Measurements from ENCODE around the gene NME8.

NME8 gene

DNA sequence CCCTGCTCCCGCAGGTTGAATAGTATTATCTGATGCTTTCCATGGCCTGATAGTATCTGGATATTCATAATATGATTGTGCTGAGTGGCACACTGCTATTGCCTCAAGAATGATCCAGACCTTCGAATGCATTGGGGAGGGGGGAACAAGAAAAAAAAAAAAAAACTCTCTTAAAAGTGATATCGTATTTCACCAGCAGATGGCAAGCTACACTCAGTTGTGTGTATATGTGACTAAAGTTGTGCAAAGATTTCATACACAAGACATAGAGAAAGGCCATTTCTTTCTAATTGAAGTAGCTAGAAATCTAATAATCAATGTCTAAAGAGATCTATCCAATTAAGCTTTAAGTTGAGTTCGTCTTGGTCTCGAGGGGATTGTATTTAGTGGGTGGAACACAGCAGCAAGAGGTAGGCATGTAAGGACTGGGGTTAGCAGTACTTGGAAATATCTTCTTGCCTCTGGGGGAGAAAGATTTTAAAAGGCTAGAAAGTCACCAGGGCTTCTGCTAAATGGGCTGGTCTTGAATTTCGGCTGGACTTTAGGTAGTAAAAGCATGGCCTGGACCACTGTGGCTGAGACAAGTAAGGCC lies 52.9 kb downstream of the NME8 start:
- DNase-seq = no peak

DNA sequence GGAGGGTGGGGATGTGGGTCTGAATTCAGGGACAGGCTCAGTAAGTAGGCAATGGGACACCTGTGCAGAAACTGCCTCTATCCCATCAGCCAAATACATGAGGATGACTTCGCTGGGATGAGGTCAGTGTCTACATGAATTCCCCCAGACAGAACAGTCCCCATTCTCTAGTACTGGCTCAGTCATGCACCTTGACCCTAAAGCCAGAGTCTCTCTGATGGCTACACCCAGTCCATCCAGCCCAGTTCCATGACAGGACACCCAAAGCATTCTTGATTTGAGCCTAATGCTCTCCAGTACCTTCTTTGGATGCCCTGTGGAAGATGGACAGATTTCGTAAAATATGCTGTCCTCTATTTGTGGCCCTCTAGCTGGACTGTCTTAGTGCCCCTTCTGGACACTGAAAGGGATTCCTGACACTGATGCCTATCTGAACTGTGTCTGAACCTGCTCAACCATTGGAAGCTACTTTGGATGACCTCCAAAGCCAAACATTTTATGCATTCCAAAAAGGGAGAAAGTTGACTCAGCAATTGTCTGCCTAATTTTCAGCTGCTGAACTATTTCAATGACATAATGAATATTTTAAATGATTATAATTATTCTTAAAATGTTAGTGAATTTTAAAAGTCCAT lies 53.6 kb downstream of the NME8 start:
- no peak for DNase-seq

DNA sequence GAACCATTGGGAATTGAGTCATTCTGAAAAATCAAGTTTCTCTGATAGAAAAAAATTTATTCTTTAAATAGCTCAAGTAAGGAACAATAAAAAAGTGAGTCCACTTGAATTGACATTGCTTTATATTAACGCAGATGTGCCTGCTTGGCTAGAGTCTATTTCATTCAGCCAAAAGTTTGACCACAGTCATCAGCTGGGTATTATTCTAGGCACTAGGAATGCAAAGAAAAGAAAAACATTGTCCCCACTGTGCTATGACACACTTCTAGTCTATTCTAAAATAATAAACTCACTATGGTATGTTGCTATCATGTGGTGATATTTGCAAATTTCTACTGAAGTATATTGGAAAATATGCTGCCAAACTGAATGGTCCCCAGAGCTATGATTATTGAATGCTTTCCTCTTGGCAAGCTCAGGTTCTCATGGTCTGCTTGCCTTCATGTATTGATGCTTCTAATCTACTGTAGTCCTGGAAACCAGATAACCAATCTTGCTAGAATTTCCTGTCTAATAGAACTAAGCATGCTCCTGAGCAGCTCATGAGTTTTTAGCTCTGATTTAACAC lies 59.9 kb downstream of the NME8 start:
- DNase-seq = no peak

DNA sequence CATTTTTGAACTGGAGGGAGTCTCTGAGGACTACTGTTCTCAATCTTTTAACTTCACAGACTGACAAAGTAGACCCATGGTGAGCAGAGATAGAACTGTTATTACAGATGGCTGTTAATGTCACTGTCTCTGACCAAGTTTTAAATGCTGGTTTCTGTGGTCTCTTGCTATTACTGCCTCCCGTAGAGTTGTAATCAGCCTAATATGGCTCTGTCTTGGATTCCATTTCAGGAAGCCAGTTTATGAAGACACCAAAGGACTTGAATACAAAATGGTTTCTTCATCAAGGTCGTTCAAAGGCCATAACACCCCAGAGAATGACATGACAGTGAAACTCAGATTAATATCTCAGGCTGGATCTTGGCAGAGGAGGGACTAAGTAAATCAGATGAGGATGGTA lies 64.4 kb downstream of the NME8 start:
- DNase-seq = no peak

DNA sequence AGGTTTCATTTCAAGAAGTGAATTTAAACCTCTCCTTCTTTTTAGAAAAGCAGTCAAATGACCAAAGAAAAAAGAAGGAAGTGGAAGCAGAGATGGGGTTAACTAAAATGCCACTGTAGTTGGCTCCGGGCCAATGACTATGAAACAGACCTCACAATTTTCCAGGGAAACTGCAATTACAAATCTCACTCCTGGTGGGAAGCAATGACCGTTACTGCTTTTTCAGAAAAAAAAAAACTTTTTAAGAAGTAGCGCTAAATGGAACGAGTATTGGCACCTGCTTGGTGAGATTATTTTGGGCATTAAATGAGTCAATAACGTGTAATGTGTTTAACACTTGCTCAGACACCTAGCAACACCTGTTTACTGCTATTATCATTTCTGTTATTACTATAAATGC lies 67.0 kb downstream of the NME8 start:
- DNase-seq = no peak

DNA sequence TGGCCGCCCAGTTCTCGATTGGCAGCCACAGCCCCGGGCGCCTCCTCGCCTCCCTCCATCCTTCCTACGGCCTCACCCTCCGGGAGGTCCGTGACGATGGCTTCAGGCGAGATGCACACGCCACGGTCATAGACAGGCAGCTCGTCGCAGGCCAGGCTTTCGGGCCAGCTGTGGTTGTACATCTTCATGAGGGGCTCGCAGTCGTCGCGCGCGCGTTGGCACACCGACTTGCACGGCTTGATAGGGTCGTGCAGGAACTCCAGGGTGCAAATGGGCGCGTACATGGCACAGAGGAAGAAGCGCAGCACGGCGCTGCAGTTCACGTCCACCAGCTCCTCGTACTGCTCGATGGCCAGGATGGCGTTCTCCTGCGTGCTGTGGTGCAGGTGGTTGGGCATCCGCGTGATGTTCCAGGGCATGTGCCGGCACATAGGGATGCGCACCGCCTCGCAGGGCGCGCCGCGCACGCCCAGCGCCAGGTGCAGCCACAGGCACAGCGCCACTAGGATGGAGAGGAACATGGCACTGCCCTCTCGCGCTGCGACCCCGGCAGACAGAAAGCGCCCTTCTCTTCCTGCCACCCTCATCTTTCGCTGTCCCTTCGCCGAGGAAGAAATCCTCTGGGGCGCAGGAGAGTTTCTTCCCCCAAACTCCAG lies 67.7 kb downstream of the NME8 start:
- DNase-seq = peak; percentile 53

DNA sequence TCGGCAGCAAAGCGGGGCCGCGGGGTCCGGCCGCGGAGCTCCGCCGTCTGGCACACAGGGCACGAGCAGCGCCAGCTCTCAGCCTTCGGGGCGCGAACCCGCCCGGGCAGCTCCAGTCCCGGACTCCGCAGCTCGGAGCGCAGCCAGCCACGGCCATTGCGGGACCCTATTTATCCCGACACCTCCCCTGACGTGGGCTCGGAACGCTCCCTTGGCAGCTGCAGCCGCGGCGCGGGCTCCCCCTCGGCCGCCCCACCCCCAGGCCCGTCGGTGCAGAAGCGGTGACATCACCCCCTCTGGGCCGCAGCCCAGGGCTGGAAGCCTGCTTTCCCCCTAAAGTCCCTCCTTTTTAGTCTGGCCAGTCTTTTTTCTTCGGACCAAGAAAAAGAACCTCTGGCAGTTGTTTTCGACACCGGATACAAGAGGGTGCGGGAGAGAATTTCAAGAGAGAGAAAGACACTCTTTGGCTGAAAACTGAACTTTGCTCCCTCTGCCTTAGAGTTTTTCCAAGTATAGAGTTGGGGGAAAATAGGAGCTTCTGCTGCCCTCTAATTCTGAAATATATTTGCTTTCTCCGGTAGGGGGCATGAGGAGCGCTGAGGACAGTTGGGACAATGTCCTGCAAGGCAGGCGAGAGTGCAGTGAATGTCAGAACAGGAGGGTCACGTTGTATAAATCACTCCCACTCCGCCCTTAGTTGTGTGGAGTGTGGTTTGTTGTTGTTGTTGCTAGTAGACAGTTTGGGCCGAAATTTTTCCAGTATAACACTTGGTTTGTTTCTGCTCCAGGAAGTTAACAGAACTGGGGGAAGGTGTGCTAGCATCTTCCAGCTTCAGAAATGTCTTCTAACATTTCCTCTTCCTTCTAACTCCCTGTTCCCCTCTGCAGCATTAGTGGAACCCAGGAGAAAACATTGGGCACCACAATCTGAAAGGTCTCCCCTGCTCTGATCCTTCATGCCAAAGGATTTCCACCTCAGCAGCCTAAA lies 68.6 kb downstream of the NME8 start, which contains the start of gene SFRP4:
TSS of gene SFRP4 (minus strand) at position 145 of the 988 bp plus-strand sequence. CDS start 280 bp downstream, outside the sequence.
- peak; percentile 52 for DNase-seq

DNA sequence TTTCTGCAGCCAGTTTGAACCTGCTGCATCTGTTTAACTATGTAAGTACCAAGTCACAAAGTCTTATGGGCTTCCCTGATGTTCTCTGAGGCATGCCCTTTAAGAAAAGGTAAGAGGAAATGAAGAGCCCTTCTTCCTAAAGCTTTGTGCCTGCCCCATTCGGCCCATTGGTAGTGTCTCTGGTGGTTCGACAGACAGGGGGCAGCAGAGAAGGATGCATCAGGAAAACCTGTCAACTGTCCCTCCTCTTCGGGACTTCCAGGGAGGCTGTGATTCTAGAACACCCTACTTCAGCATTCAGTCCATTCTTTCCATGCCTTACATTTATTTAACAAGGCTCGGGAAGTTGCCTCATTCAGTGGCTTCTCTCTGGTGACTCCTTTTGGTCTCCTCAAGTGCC lies 70.1 kb downstream of the NME8 start:
- DNase-seq = no peak

DNA sequence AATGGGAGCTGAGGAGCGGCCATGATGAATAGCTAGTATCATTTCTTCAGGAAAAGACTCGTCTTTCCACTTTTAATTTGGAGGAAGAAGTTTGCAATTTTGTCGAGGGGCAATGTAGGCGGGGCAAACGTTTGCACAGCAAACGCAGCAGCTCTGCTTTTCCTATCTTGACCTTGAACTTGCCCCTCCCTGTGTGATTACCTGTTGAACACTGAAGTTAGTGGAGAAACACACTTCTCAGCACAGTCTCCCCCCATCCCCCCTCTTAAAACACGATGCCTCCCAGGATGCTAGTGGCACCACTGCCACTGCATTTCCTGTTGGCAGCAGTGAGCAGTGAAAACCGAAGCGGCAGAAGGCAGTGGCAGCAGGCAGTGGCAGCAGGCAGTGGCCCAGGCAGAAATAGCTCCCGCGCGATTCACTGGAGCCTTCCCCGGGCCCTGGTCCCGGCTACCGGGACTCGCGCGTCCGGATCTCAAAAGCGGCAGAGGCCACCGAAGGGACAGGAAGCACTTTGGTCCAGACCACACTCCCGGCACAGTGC lies 72.0 kb downstream of the NME8 start, which contains the start of gene EPDR1:
TSS of gene EPDR1 (plus strand) at position 336 of the 544 bp plus-strand sequence. CDS start 300 bp downstream, outside the sequence.
- DNase-seq = peak; percentile 61

DNA sequence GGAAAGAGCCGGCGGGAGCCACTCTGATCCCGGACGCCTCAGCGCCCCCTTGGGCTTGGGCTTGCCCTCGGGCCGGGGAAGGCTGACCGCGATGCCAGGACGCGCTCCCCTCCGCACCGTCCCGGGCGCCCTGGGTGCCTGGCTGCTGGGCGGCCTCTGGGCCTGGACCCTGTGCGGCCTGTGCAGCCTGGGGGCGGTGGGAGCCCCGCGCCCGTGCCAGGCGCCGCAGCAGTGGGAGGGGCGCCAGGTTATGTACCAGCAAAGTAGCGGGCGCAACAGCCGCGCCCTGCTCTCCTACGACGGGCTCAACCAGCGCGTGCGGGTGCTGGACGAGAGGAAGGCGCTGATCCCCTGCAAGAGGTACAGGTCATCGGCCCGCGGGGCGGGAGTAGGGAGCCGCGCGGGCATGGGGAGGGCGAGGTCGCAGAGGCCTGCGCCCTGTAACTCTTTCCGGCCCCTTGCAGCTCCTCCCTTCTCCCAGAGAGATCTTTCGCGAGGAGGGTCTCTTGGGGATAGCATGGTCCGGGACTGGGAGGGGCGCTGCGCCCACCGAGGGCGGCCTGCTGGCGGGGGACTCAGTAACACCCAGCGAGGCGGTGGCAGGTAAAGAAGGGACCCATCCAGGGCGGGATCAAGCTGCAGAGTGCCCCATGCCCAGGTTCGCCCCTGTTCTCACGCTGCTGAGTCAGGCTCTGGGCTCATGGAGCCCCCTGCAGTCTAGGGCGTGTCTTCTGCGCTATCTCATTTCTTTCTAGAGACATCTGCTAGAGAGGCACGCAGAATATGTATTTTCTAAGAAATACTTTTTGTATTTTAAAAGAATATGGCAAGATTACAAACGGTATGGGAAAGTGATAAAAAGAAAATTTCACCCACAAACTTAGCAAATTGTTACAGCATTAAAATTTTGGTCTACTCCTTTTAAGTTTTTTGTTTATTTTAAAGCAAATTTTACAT lies 72.7 kb downstream of the NME8 start:
- DNase-seq = peak; percentile 60

DNA sequence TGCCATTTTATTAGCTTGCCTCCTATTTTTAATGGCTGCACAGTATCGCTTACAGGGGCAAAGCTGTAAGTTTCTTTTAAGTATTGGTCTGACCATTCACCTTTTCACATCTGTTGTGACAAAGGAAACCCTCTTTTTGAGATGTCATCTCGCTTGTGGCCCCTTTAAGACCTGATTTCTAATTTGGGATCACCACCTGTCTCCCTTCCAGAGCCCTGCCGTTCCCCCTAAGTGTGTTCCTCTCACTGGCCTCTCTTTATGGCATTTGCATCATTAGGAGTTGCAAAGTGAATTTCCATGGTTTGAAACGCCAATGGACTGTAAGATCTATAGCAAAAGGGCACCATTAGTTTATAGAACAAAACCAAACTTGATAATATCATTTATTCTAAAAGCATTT lies 73.5 kb downstream of the NME8 start:
- DNase-seq = no peak

DNA sequence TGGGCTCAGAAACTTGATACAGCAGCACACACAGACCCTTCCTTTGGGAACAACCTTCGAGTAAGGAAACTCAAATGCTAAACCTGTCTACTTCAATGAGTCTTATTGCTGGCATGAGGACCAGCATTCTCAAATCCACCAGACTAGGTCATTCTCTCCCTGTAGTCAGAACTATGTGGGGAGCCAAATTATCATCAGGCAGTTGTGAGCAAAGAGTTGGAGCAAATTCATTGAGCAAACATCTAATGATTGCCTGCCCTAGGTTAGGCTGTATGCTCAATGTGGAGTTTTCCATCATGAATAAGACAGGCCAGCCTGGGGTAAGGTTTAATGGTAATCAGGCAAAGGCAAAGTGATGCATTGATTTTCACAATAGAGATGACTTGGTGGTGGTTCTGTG lies 75.6 kb downstream of the NME8 start:
- no peak for DNase-seq

DNA sequence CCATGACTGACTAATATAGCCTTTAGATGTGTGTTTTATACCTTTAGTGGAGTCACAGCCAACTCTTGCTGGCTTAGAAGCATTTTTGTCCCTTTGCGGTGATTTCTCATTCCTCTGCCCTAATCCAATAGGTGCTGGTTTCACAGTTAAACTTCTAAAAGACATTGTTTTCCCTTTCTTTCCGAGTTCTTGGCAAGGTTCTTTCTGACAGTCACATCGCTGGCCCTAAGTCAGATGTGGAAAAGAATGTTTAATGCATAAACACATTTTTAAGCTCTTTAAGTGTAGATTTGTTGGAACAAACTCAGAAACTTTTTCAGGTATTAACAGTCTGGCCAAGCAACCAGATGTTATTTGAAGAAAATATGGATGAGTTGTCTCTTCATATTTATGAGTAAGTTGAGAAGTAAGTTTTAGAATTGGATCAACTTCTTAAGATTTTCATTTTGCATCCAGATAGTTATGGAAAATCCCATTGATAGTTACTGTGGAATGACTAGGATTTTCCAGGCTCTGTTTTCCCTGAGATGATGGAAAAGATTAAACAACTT lies 76.2 kb downstream of the NME8 start:
- no peak for DNase-seq

DNA sequence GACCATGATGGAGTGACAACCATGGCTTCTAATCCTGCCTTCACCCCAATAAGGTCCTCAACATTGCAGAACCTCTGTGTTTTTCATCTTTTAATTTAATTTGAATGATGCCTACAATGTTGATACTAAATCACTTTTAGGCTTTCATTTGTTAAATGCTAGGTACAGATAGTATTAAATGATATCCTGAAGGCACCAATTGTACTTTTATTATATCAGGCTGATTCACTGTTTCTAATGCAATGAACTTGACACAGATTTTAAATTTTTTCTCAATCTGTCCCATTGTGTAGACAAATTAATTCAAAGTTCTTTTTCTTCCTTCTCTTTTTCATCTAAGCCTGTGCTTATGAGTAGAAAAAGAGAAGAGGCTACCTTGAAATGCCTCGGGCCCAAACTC lies 77.2 kb downstream of the NME8 start:
- DNase-seq = no peak

DNA sequence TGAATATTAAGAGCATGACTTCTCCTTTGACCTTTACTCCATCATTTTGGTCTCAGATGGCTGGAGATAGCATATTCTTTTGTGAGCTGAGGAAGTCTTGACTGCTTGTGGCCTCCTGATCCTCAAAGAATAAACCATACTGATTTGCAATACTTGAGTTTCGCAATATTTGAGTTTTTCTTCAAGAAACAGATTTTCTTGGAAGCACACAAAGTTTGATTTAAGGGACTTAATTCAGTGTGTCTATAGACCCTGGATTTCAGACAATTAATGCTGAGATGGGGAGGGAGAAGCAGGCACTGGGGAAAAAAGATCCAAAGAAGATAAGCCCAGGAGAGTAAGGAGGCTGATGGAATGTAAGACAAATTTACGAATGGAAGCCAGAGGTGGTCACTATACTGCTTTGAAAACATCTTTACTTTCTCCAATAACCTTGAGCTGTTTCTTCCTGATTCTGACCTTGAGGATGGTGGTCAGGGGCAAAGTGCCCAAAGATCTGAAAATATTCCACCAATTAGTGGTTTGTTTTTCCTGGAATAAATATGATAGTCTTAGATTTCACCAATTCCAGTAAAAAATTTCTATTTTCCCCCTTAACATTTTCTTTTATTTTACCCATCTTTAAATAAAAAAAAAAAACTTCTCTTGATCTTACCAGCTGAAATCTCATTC lies 79.5 kb downstream of the NME8 start:
- no peak for DNase-seq

DNA sequence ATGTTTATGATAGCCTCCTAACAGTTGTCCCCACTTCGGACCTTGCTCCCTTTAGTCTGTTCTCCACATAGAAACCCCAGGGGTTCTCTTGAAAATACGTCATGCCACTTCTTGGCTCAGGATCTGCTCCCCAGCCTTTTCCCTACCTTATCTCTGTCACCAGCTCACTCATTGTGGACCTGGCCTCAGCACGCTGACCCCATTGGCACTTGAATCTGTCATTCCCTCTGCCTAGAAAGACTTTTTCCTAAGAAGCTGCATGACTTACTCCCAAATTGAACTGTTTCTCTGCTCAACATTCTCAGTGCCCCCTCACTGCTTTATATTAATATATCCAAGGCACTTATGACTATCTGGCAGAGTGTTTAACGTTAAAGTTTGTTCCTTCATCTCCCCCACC lies 80.5 kb downstream of the NME8 start:
- no peak for DNase-seq

DNA sequence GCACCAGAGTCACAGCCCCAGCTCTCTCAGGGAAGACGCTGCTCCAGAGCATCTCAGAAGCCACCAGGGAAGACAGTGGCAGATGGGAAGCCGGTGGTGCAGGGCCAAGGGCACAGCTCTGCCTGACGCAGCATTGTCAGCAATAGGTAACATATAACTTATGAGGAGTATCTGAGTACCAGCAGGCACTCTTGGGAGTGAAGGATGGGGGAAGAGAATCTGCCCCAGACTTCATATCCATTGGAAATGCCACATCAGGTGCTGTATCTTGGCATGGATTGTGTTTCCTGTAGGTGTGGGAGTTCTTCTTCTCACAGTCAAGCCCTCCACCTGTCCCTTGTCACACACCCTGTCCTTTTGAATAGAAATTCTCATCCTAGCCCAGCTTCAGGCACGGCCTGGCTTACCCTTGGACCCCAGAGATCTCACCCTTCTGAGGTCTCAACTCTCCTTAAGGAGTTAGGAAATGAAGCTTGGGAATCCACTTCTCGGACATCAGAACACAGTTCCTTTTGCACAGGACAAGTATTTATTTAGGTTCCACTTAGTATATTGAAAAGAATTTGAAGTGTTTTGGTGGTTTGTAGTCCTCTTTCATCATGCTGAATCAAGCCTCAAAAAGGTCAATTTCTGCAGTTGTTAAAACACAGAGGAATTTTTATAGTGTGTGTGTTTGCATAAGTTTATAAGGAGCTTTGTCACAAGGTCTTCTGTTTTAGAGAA lies 82.0 kb downstream of the NME8 start:
- DNase-seq = no peak

DNA sequence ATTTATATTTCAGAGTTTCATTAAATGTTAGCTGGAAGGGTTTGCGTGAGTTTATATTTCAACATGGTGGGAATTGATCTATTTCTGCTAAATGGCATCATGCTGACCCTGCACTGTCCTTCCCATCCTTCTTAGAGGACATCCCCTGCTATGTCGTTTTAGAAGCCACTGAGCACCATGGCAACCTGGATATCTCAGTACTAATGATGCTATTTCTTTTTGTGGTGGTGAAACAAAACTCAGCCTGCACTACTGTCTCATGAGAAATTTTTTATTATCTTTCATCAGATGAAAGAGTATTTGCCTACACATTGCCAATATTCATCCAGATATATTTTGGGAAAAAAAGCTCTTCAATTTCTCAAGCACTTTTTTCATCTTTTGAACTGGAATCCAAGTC lies 84.1 kb downstream of the NME8 start:
- DNase-seq = no peak

DNA sequence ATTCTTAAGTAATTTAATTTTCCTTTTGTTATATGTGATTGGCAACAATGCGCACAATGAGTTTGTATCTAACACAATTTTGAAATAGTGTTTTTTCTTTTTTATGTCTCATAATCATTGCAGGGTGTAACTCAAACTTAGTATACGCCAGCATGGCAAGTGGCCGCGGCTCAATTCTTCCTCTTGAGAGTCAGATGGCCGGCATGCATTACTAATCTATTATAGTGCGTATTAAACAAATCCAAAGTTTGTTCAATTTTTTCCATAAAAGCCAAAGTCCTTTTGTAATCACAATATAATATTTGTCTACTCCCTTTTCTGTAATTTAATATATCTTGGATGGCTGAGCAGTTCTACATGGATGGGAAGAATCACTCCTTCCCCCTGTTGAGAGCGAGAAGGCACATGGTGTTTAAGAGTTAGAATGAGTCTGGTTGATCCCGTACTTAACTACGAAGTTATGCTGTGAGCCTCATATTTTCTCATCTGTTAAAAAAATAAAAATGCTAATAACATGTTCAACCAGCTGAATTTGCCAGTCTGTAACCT lies 84.7 kb downstream of the NME8 start:
- no peak for DNase-seq

All from activated CD8-positive, alpha-beta memory T cell treated with anti-CD3 and anti-CD28 coated beads, Interleukin-2, amount 50 U/mL, for 48 hours (primary cell).